Esophagus squamous epithelium (tissue), 4 donors: ENCODE results near the gene RPS15.

Experiments
- POLR2A ChIP-seq, 4 donors: fragments of 450-650 bp; IDR thresholded peaks; one replicate each; pipeline ENCODE4 v1.6.1; 2017; ENCODE audit warnings: antibody characterized with exemption in 4 of 4, mild to moderate bottlenecking in 4 of 4, moderate library complexity in 3 of 4
- TF ChIP-seq, protein P1 (sequence below), 6 experiments: fragments of 450-650 bp in 4 of 6; fragments of 200-600 bp in 2 of 6; sonication (generic) in 2 of 6; IDR thresholded peaks; one replicate each; pipeline ENCODE4 v1.5.1; 2016 to 2019; ENCODE audit warnings: antibody characterized with exemption in 6 of 6, mild to moderate bottlenecking in 4 of 6, moderate library complexity in 4 of 6

DNA sequence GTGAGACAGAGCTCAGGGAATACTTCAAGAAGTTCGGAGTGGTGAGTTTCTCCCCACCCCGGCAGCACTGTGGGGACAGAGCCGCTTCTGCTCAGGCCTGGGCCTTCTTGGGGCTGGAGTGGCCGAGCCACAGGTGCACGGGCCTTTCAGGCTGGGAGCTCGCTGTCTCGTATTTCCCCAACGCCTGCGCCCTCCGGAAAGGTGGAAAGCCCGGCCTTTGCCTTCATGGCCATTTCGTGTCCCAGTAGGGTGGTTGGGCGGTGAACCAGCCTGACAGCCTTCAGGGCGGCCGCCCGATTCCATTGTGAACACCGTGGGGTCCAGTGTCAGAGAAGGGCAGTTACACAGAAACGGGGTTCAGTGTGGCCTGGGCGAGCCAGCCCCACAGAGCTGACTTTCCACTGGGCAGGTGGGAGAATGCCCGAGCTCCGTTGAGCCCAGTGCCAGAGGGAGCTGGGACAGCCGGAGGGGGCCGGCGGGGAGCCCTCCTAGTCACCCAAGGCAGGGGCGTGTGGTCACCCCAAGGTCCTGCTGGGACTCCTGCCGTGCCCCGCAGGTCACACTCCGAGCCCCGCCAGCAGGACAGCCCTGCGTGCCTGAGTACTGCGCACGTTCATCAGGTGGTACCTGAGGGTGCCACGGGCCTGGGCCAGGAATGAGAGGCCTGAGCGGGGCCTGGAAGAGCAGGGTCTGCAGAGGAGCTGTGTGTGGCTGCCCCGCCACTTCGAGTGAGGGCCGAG, 16.8 kb upstream of the RPS15 start:
- TF ChIP-seq, protein P1, sequence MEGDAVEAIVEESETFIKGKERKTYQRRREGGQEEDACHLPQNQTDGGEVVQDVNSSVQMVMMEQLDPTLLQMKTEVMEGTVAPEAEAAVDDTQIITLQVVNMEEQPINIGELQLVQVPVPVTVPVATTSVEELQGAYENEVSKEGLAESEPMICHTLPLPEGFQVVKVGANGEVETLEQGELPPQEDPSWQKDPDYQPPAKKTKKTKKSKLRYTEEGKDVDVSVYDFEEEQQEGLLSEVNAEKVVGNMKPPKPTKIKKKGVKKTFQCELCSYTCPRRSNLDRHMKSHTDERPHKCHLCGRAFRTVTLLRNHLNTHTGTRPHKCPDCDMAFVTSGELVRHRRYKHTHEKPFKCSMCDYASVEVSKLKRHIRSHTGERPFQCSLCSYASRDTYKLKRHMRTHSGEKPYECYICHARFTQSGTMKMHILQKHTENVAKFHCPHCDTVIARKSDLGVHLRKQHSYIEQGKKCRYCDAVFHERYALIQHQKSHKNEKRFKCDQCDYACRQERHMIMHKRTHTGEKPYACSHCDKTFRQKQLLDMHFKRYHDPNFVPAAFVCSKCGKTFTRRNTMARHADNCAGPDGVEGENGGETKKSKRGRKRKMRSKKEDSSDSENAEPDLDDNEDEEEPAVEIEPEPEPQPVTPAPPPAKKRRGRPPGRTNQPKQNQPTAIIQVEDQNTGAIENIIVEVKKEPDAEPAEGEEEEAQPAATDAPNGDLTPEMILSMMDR (IDR thresholded peaks at IDR 0.05), result no peak
- no peak for TF ChIP-seq POLR2A (IDR thresholded peaks at IDR 0.05)
